ENCODE measurements around the gene RHEBL1.

DNA sequence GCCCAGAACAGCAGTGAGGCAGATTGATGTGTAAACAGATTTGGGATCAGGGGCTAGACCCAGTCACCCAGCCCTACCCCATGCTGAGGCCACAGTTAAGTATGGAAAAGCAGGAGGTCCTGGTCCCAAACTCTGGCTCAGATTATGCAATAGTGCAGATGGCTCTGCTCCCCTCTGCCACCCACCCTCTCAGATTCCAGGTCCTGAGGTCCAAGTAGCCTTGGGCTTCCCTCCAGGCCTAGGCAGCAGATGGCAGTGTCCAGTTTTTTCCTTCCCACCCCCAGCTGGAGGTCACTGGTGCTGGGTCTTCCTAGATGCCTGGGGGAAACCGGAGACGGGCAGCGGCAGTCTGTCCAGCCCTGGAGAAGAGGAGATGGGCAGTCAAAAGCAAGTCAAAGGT lies 27.6 kb upstream of the RHEBL1 start:
- TF ChIP-seq, protein P1, sequence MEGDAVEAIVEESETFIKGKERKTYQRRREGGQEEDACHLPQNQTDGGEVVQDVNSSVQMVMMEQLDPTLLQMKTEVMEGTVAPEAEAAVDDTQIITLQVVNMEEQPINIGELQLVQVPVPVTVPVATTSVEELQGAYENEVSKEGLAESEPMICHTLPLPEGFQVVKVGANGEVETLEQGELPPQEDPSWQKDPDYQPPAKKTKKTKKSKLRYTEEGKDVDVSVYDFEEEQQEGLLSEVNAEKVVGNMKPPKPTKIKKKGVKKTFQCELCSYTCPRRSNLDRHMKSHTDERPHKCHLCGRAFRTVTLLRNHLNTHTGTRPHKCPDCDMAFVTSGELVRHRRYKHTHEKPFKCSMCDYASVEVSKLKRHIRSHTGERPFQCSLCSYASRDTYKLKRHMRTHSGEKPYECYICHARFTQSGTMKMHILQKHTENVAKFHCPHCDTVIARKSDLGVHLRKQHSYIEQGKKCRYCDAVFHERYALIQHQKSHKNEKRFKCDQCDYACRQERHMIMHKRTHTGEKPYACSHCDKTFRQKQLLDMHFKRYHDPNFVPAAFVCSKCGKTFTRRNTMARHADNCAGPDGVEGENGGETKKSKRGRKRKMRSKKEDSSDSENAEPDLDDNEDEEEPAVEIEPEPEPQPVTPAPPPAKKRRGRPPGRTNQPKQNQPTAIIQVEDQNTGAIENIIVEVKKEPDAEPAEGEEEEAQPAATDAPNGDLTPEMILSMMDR (IDR thresholded peaks at IDR 0.05; ENCODE audit: low read length), result no peak
- TF ChIP-seq EZH2phosphoT487 (IDR thresholded peaks at IDR 0.05; ENCODE audit: low read length), result no peak
